Activated naive CD8-positive, alpha-beta T cell (primary cell): ENCODE measurements around the gene VPS8.

Experiments used
- H3K27ac Mint-ChIP-seq: one replicate; pipeline ENCODE4 v1.8.0; 2021; ENCODE audit warnings: mixed read lengths
- H3K27me3 Mint-ChIP-seq: one replicate; pipeline ENCODE4 v1.8.0; 2021; ENCODE audit warnings: mixed read lengths
- H3K36me3 Mint-ChIP-seq: one replicate; pipeline ENCODE4 v1.8.0; 2021; ENCODE audit warnings: mixed read lengths
- H3K4me1 Mint-ChIP-seq: one replicate; pipeline ENCODE4 v1.8.0; 2021; ENCODE audit warnings: low read depth, mixed read lengths
- H3K4me3 Mint-ChIP-seq: one replicate; pipeline ENCODE4 v1.8.0; 2021; ENCODE audit warnings: mild to moderate bottlenecking, mixed read lengths
- H3K9me3 Mint-ChIP-seq: one replicate; pipeline ENCODE4 v1.8.0; 2021; ENCODE audit warnings: low read depth, mixed read lengths

Gene VPS8

GRCh38 chr3:185060655-185061054 is 248.7 kb downstream of the VPS8 start:
- peaks cover 35% of the 10 kb centered on the region for H3K9me3 Mint-ChIP-seq
- H3K27ac Mint-ChIP-seq, result no peak overlapping the region
- H3K4me1 Mint-ChIP-seq, result no peaks in the 10 kb centered on the region
- H3K27me3 Mint-ChIP-seq, result peaks cover 2% of the 10 kb centered on the region
- peaks cover 12% of the 10 kb centered on the region for H3K36me3 Mint-ChIP-seq
- no peak overlapping the region for H3K4me3 Mint-ChIP-seq

GRCh38 chr3:185062191-185062590 is 250.2 kb downstream of the VPS8 start:
- no peaks in the 10 kb centered on the region for H3K4me1 Mint-ChIP-seq
- H3K27me3 Mint-ChIP-seq, result peaks cover 2% of the 10 kb centered on the region
- H3K27ac Mint-ChIP-seq, result no peak overlapping the region
- peaks cover 25% of the 10 kb centered on the region for H3K9me3 Mint-ChIP-seq
- no peak overlapping the region for H3K4me3 Mint-ChIP-seq
- peaks cover 5% of the 10 kb centered on the region for H3K36me3 Mint-ChIP-seq

DNA sequence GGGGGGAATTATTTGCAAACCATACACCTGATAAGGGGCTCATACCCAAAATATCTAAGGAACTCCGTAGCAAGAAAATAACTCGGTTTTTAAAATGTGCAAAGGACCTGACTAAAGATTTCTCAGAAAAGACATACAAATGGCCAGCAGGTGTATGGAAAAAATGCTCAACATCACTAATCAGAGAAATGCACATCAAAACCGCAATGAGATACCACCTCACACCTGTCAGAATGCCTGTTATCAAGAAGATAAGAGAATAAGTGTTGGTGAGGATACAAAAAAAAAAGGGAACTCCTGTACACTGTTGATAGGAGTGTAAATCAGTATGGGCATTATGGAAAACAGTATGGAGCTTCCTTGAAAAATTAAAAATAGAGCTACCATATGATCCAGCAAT is 251.5 kb downstream of the VPS8 start:
- Mint-ChIP-seq H3K27me3 (peaks cover 2% of the 10 kb centered on the region), H3K4me3 (no peak overlapping the region), H3K9me3 (peaks cover 20% of the 10 kb centered on the region), H3K4me1 (no peaks in the 10 kb centered on the region), H3K27ac (no peak overlapping the region), H3K36me3 (peaks cover 5% of the 10 kb centered on the region)

GRCh38 chr3:185065059-185065458 is 253.1 kb downstream of the VPS8 start:
- H3K27me3 Mint-ChIP-seq, result peaks cover 2% of the 10 kb centered on the region
- no peaks in the 10 kb centered on the region for H3K36me3 Mint-ChIP-seq
- H3K4me3 Mint-ChIP-seq, result no peak overlapping the region
- no peak overlapping the region for H3K27ac Mint-ChIP-seq
- H3K9me3 Mint-ChIP-seq, result peaks cover 5% of the 10 kb centered on the region
- H3K4me1 Mint-ChIP-seq, result no peaks in the 10 kb centered on the region

- H3K27ac Mint-ChIP-seq, result no peak overlapping the region
These were observed 254.3 kb downstream of the VPS8 start for GRCh38 chr3:185066251-185066650.

DNA sequence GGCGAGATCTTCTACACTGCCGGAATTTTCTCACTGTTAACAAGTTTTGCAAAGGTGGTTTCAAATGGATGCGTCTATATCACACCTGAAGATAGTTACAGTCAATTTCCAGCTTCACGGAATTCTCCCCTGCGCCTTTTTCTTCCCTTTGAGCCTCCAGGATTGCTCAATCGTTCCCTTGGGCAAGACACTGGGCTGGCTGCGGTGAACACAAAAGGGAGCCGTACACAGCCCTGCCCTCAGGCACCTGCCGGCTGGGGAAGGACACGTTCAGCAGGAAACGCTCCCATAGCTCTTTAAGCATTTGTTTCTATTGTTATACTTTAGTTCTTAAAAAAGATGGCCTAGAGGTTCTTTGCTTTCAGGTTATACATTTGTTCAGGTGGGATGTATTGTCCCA is 255.2 kb downstream of the VPS8 start:
- H3K27ac Mint-ChIP-seq, result no peak overlapping the region
- no peak overlapping the region for H3K4me3 Mint-ChIP-seq
- H3K27me3 Mint-ChIP-seq, result peaks cover 2% of the 10 kb centered on the region
- no peaks in the 10 kb centered on the region for H3K36me3 Mint-ChIP-seq
- no peaks in the 10 kb centered on the region for H3K4me1 Mint-ChIP-seq
- no peaks in the 10 kb centered on the region for H3K9me3 Mint-ChIP-seq

More at GRCh38 chr3:185066251-185066650, 254.3 kb downstream of the VPS8 start:
- Mint-ChIP-seq H3K9me3 (no peaks in the 10 kb centered on the region), H3K4me3 (no peak overlapping the region), H3K27me3 (peaks cover 2% of the 10 kb centered on the region), H3K36me3 (no peaks in the 10 kb centered on the region), H3K4me1 (no peaks in the 10 kb centered on the region)

- no peaks in the 10 kb centered on the region for H3K4me1 Mint-ChIP-seq
- H3K27ac Mint-ChIP-seq, result no peak overlapping the region
- no peaks in the 10 kb centered on the region for H3K36me3 Mint-ChIP-seq
- peaks cover 2% of the 10 kb centered on the region for H3K27me3 Mint-ChIP-seq
- no peak overlapping the region for H3K4me3 Mint-ChIP-seq
- no peaks in the 10 kb centered on the region for H3K9me3 Mint-ChIP-seq
These were observed 257.4 kb downstream of the VPS8 start for GRCh38 chr3:185069037-185070030.

- peaks cover 3% of the 10 kb centered on the region for H3K27me3 Mint-ChIP-seq
- no peak overlapping the region for H3K4me3 Mint-ChIP-seq
- no peaks in the 10 kb centered on the region for H3K9me3 Mint-ChIP-seq
- no peaks in the 10 kb centered on the region for H3K36me3 Mint-ChIP-seq
- H3K4me1 Mint-ChIP-seq, result no peaks in the 10 kb centered on the region
- no peak overlapping the region for H3K27ac Mint-ChIP-seq
These were observed 258.7 kb downstream of the VPS8 start for GRCh38 chr3:185070491-185071286.

- Mint-ChIP-seq H3K27me3 (peaks cover 5% of the 10 kb centered on the region), H3K4me1 (no peaks in the 10 kb centered on the region), H3K36me3 (no peaks in the 10 kb centered on the region), H3K9me3 (no peaks in the 10 kb centered on the region), H3K4me3 (no peak overlapping the region), H3K27ac (no peak overlapping the region)
These were observed 259.4 kb downstream of the VPS8 start for GRCh38 chr3:185071287-185071800.

DNA sequence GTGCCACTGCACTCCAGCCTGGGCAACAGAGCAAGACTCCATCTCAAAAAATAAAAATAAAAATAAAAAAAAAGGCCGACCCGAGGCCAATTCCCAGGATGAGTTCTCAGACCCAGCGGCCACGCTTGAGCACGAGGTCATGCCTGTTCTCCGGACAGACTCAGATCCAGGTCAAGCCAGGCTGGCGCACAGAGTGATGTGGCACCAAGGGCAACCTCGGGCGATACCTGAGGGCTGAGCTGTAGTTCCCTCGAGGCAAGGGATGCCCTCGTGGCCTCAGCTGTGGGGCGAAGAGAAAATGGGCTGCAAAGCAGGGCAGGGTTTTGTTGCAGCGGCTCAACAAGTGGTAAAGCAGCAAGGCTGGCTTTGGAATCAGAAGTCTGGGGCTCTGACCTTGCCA is 263.6 kb downstream of the VPS8 start:
- Mint-ChIP-seq H3K27ac (no peak overlapping the region), H3K4me3 (no peak overlapping the region), H3K4me1 (no peaks in the 10 kb centered on the region), H3K9me3 (no peaks in the 10 kb centered on the region), H3K27me3 (peaks cover 7% of the 10 kb centered on the region), H3K36me3 (no peaks in the 10 kb centered on the region)

DNA sequence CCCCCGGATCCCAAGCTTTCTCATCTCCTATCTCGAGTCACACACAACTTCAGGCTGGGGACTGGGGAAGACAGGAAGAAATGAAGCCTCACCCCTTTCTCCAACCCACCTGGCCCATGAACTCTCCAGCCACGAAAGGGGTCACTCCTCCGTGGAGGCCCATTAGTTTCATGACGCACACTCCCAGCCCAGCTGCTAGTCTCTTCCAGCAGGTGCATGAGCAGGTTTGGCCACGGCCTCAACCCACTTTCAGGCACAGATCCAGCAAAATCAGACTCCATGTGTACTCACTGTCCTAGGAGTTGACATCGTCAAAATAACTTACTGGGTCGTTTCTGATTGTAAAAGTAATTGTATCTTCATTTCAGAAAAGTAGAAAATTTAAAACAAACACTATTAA is 264.3 kb downstream of the VPS8 start:
- Mint-ChIP-seq H3K36me3 (no peaks in the 10 kb centered on the region), H3K27ac (no peak overlapping the region), H3K9me3 (no peaks in the 10 kb centered on the region), H3K27me3 (peaks cover 7% of the 10 kb centered on the region), H3K4me1 (no peaks in the 10 kb centered on the region), H3K4me3 (no peak overlapping the region)

GRCh38 chr3:185079625-185080024 is 267.7 kb downstream of the VPS8 start:
- H3K36me3 Mint-ChIP-seq, result no peaks in the 10 kb centered on the region
- H3K4me1 Mint-ChIP-seq, result no peaks in the 10 kb centered on the region
- peaks cover 7% of the 10 kb centered on the region for H3K27me3 Mint-ChIP-seq
- no peaks in the 10 kb centered on the region for H3K9me3 Mint-ChIP-seq
- no peak overlapping the region for H3K4me3 Mint-ChIP-seq
- no peak overlapping the region for H3K27ac Mint-ChIP-seq

GRCh38 chr3:185081521-185081920 is 269.6 kb downstream of the VPS8 start:
- no peaks in the 10 kb centered on the region for H3K4me1 Mint-ChIP-seq
- no peak overlapping the region for H3K27ac Mint-ChIP-seq
- H3K36me3 Mint-ChIP-seq, result no peaks in the 10 kb centered on the region
- H3K4me3 Mint-ChIP-seq, result no peak overlapping the region
- no peaks in the 10 kb centered on the region for H3K9me3 Mint-ChIP-seq
- H3K27me3 Mint-ChIP-seq, result peaks cover 1% of the 10 kb centered on the region

DNA sequence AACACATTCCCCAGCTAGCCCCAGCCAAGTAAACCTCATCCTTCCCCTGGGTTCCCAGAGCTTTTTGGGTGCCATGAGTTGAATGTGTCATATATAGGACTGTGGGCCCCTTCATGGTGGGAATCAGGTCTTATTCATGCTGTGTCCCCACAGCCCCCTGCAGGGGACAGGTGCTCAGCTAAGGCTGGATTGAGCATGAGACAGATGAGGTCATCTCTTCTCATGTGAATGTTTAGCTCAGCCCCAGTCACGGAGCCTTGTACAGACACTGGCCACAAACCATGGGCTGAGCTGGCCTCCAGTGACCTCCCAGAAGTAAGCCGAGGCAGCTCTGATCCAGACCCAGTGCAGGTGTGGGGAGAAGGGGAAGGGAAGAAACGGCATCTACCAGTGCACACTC is 270.2 kb downstream of the VPS8 start:
- H3K4me3 Mint-ChIP-seq, result no peak overlapping the region
- H3K9me3 Mint-ChIP-seq, result no peaks in the 10 kb centered on the region
- no peak overlapping the region for H3K27ac Mint-ChIP-seq
- no peaks in the 10 kb centered on the region for H3K27me3 Mint-ChIP-seq
- no peaks in the 10 kb centered on the region for H3K36me3 Mint-ChIP-seq
- no peaks in the 10 kb centered on the region for H3K4me1 Mint-ChIP-seq

DNA sequence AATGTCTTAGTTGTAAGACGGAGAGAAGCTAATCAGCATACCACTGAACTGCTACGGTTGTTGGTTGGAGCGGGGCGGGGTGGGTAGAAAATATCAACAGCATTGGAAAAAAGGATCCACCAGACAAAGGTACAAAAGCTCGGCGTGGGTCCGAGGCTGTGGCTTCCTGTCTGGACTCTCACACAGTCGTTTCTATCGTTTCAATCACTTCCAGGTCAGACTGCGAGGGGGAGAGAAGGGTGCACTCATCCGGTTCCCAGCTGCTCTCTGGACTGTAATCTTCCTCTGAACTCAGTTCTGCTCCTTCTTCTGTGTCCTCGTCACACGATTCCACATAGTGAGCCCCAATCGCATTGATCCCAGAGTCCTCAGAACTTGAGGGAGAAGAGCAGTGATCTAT is 270.9 kb downstream of the VPS8 start:
- Mint-ChIP-seq H3K27ac (no peak overlapping the region), H3K27me3 (peaks cover 2% of the 10 kb centered on the region), H3K36me3 (no peaks in the 10 kb centered on the region), H3K4me3 (no peak overlapping the region), H3K4me1 (no peaks in the 10 kb centered on the region), H3K9me3 (no peaks in the 10 kb centered on the region)
